ENCODE data around the gene YARS1.
A peak's percentile ranks its signal among the peaks of the same experiment; 100 is the strongest.

- TF ChIP-seq NANOG (IDR thresholded peaks at IDR 0.05; ENCODE audit: borderline replicate concordance) (no peak), POLR2AphosphoS5 (IDR thresholded peaks at IDR 0.05; ENCODE audit: low read depth) (peak; percentile 56; the same call in 1 of the 2 replicates), CTCF (conservative IDR thresholded peaks at IDR 0.05; ENCODE audit: low read depth in 2 of 2) (no peak), EZH2 (IDR thresholded peaks at IDR 0.05; ENCODE audit: low read depth, unreplicated experiment) (no peak), REST (IDR thresholded peaks at IDR 0.05; ENCODE audit: unreplicated experiment) (no peak)
These were observed 943 bp upstream of the YARS1 start for GRCh38 chr1:32817815-32818786.
